ENCODE results near the gene FSD1L.
"Not testable (repeated sequence)": the region's sequence is repeated elsewhere in the genome, so short reads cannot be mapped to it uniquely, and the experiment has no call there.

Gene FSD1L

DNA sequence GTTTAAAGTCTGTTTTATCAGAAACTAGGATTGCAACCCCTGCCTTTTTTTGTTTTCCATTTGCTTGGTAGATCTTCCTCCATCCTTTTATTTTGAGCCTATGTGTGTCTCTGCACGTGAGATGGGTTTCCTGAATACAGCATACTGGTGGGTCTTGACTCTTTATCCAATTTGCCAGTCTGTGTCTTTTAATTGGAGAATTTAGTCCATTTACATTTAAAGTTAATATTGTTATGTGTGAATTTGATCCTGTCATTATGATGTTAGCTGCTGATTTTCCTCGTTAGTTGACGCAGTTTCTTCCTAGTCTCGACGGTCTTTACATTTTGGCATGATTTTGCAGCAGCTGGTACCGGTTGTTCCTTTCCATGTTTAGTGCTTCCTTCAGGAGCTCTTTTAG is 132.1 kb downstream of the FSD1L start:
- not testable (repeated sequence) for DNase-seq

DNA sequence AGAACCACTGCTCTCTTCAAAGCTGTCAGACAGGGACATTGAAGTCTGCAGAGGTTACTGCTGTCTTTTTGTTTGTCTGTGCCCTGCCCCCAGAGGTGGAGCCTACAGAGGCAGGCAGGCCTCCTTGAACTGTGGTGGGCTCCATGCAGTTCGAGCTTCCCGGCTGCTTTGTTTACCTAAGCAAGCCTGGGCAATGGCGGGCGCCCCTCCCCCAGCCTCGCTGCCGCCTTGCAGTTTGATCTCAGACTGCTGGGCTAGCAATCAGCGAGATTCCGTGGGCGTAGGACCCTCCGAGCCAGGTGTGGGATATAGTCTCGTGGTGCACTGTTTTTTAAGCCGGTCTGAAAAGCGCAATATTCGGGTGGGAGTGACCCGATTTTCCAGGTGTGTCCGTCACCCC is 133.7 kb downstream of the FSD1L start:
- not testable (repeated sequence) for DNase-seq

DNA sequence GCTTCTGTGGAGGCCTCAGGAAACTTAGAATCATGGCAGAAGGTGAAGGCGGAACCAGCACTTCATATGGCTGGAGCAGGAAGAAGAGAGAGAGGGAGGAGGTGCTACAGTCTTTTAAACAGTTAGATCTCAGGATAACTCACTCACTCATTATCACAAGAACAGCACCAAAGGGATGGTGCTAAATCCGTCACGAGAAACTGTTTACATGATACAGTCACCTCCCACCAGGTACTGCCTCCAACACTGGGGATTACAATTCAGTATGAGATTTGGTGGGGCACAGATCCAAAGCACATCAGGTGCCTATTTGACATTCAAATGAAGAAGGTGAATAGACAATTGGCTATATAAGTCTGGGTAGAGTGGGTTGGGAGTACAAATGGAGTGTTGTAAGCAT is 145.3 kb downstream of the FSD1L start:
- no peak for DNase-seq

Measured in NCI-H187 (cell line).